Epithelial cell of esophagus (primary cell): ENCODE measurements around the gene RERE.
A peak's percentile ranks its signal among the peaks of the same experiment; 100 is the strongest.

Experiments used
- DNase-seq: peaks from one replicate; pipeline ENCODE4 v3.0.0; 2010; ENCODE audit warnings: low read depth
- H3K4me3 ChIP-seq: 2 replicates; pipeline ENCODE4 v1.5.1; 2011; ENCODE audit warnings: mild to moderate bottlenecking, low read length, control low read depth
- TF ChIP-seq, protein P1 (sequence below): IDR thresholded peaks from 2 replicates; pipeline ENCODE4 v1.5.1; 2011; ENCODE audit warnings: low read depth, mild to moderate bottlenecking, low read length, control low read depth, inconsistent platforms; ENCODE audit not compliant: insufficient read depth; ENCODE audit errors: missing control alignments

RERE gene

DNA sequence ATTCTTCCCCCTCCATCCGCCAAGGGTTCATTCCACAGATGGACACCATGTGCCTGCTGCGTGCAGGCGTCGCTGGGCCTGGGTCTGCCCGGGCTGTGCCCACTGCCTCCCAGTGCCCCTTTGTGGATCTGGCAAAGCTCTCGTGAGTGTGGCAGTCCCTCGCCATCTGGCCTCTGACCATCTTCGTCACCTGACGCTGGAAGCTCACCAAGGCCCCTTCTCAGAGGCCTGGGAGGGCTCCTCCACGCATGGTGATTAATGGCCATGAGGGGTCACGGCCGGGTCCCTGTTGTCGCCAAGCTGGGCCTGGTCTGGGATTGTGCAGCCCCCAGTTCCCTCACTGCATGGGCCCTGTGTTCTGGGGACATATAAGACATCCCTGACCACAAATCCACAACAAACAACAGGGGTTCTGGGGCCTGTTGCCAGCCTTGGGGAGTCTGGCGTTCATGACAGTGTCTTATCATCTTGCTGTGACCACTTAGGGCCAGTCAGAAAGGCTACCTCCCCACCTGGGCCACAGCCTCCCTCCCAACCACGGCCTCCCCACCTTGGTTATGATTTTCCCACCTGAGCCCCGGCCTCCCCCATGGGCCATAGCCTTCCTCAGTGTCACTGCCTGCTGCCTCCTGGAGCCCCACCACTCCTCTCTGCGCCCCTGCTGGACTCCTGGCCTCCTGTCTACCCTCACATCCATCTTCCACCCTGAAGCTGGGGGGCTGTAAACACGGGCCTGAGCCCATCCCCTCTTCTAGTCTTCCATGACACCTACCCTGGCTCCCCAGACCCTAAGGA lies 471.6 kb downstream of the RERE start:
- no peak for DNase-seq
- TF ChIP-seq, protein P1, sequence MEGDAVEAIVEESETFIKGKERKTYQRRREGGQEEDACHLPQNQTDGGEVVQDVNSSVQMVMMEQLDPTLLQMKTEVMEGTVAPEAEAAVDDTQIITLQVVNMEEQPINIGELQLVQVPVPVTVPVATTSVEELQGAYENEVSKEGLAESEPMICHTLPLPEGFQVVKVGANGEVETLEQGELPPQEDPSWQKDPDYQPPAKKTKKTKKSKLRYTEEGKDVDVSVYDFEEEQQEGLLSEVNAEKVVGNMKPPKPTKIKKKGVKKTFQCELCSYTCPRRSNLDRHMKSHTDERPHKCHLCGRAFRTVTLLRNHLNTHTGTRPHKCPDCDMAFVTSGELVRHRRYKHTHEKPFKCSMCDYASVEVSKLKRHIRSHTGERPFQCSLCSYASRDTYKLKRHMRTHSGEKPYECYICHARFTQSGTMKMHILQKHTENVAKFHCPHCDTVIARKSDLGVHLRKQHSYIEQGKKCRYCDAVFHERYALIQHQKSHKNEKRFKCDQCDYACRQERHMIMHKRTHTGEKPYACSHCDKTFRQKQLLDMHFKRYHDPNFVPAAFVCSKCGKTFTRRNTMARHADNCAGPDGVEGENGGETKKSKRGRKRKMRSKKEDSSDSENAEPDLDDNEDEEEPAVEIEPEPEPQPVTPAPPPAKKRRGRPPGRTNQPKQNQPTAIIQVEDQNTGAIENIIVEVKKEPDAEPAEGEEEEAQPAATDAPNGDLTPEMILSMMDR, result no peak
- H3K4me3 ChIP-seq, result no peak overlapping the region

DNA sequence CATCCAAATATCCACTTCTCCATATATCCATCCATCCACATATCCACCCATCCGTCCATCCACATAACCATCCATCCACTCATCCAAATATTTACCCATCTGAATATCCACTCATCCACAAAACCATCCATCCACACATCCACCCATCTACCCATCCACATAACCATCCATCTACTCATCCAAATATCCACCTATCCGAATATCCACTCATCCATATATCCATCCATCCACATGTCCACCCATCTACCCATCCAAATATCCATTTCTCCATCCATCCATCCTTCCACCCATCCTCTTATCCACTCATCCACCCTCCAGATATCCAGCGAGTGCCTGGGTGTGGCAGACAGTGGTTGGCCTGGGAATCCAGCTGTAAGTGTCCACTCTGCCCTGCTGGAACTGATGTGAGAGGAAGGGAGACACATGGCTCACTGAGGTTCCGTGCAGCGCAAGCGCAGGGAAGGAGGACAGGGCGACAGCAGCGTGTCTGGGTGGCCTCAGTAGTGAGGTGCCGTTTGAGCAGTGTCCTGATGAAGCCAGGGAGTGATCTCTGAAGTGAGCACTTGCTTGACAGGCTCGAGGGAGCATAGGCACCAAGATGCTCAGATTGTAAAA lies 472.4 kb downstream of the RERE start:
- DNase-seq, result no peak
- no peak overlapping the region for H3K4me3 ChIP-seq
- TF ChIP-seq, protein P1, result no peak

DNA sequence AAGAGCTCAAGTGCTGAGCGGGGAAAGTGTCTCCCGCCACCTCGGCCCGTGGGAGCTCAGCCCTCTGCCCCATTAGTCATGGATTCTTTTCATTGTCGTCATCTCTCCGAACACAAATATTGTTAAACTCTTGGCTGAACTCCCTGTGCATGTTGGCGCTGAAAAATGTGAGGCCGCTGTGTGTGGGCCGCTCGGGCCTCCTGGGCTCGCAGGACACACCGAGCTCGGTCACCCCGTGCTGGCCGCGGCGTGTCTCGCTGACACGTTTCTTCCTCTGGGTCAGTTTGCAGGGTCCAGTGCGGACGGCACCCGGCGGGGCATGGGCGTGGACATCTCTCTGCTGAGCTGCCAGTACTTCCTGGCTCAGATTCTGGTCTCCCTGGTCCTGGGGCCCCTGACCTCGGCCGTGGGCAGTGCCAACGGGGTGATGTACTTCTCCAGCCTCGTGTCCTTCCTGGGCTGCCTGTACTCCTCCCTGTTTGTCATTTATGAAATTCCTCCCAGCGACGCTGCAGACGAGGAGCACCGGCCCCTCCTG lies 473.9 kb downstream of the RERE start:
- TF ChIP-seq, protein P1, result no peak
- peak; percentile 88 for DNase-seq
- H3K4me3 ChIP-seq, result no peak overlapping the region

- TF ChIP-seq, protein P1, result no peak
- DNase-seq, result no peak
- H3K4me3 ChIP-seq, result no peak overlapping the region
These were observed 474.4 kb downstream of the RERE start for GRCh38 chr1:8343044-8343443.

DNA sequence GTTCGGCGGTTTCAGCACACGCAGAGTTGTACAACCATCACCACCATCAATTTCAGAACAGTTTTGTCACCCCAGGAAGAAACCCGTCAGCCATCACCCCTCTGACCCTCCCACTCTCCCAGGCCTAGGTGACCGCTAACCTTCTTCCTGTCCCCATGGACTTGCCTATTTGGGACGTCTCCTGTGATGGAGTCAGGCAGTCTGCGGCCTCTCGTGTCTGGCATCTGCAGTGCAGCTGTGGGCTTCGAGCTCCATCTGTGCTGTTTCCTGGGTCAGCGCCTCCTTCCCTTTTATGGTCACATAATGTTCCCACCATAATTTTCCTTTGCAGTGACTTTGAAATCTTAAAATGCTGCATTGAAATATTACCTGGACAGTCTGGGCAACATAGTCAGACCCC lies 475.1 kb downstream of the RERE start:
- DNase-seq, result no peak
- TF ChIP-seq, protein P1, result no peak
- H3K4me3 ChIP-seq, result no peak overlapping the region

DNA sequence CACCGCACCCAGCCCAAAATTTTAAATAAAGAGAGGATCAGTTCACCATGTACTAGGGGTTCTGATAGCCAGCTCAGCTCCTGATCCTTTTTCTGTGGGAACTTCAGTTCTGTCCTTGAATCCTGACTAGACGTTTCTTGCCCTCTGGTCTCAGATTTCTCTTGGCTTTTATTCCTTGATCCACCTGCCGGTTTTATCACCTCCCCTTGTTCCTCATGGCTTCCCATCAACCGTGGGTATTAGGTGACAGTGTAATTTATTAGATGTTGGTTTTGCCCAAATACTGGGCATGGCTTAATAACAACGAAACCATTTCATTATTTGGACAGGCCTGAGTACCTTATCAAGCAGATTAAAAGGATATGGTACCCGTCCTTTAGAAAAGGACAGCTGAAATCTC lies 477.0 kb downstream of the RERE start:
- no peak overlapping the region for H3K4me3 ChIP-seq
- TF ChIP-seq, protein P1, result no peak
- DNase-seq, result no peak
